ENCODE measurements around the gene TMEM39B.
"Not testable (repeated sequence)": the region's sequence is repeated elsewhere in the genome, so short reads cannot be mapped to it uniquely, and the experiment has no call there.

Gene TMEM39B

GRCh38 chr1:32071758-32072621, 749 bp upstream of the TMEM39B start:
- no peak for DNase-seq

GRCh38 chr1:32073299-32074229, 825 bp downstream of the TMEM39B start:
- peak; percentile 91 for DNase-seq

- DNase-seq: no peak
Measured at GRCh38 chr1:32074841-32075240, 2.1 kb downstream of the TMEM39B start.

GRCh38 chr1:32077451-32077850, 4.7 kb downstream of the TMEM39B start:
- DNase-seq: no peak

- DNase-seq: no peak
Measured at GRCh38 chr1:32082022-32082421, 9.3 kb downstream of the TMEM39B start.

- DNase-seq: not testable (repeated sequence)
Measured at GRCh38 chr1:32086381-32086780, 13.6 kb downstream of the TMEM39B start.

GRCh38 chr1:32091176-32091575, 18.4 kb downstream of the TMEM39B start:
- DNase-seq: no peak

GRCh38 chr1:32091591-32091990, 18.9 kb downstream of the TMEM39B start:
- no peak for DNase-seq

GRCh38 chr1:32094746-32095521, 22.2 kb downstream of the TMEM39B start:
- DNase-seq: no peak

- no peak for DNase-seq
Measured at GRCh38 chr1:32099426-32099825, 26.7 kb downstream of the TMEM39B start.

GRCh38 chr1:32100359-32100758, 27.6 kb downstream of the TMEM39B start:
- DNase-seq: no peak

GRCh38 chr1:32100807-32101708, 28.3 kb downstream of the TMEM39B start:
- DNase-seq: no peak

- DNase-seq: no peak
Measured at GRCh38 chr1:32104127-32104526, 31.4 kb downstream of the TMEM39B start.

- DNase-seq: no peak
Measured at GRCh38 chr1:32105338-32105737, 32.6 kb downstream of the TMEM39B start.

- DNase-seq: no peak
Measured at GRCh38 chr1:32106663-32107275, 34.0 kb downstream of the TMEM39B start.

- peak; percentile 85 for DNase-seq
Measured at GRCh38 chr1:32107742-32108661, 35.3 kb downstream of the TMEM39B start, which contains the start of gene KPNA6. KPNA6 (plus strand) TSS chr1:32108056; CDS start chr1:32108131, 75 bp downstream.

- DNase-seq: no peak
Measured at GRCh38 chr1:32111040-32111623, 38.4 kb downstream of the TMEM39B start.

- no peak for DNase-seq
Measured at GRCh38 chr1:32111789-32112188, 39.0 kb downstream of the TMEM39B start.

- no peak for DNase-seq
Measured at GRCh38 chr1:32112806-32113375, 40.2 kb downstream of the TMEM39B start.
